Activated T-cell treated with anti-CD3 and anti-CD28 coated beads, Interleukin-2, amount 50 U/mL, for 72 hours (primary cell): ENCODE measurements around the gene SPG7. TPM values are rescaled to one million over a fixed set of nuclear protein-coding genes. Genes with fewer than 3 reads are reported as not detected.

Source experiments
- ATAC-seq, 2 donors: fragments of 150-1000 bp; cut with Tn5 transposase; replicated peaks in 1 of 2; 2 replicates each; pipeline ENCODE4 v1.10.0; 2021; ENCODE audit warnings: moderate library complexity in 2 of 2, mild to moderate bottlenecking in 1 of 2
- DNase-seq, 2 donors: peaks; one replicate each; pipeline ENCODE4 v3.0.0; 2021 to 2022; ENCODE audit warnings: mixed read lengths in 1 of 2
- H3K27ac Mint-ChIP-seq: one replicate; pipeline ENCODE4 v1.8.0; 2022; ENCODE audit warnings: mild to moderate bottlenecking, moderate library complexity, mixed read lengths
- H3K27me3 Mint-ChIP-seq: one replicate; pipeline ENCODE4 v1.8.0; 2022; ENCODE audit warnings: low read depth, mixed read lengths
- H3K36me3 Mint-ChIP-seq, 2 donors: one replicate each; pipeline ENCODE4 v1.8.0; 2022; ENCODE audit warnings: mixed read lengths in 2 of 2, mild to moderate bottlenecking in 1 of 2; ENCODE audit not compliant: insufficient read depth in 2 of 2
- H3K4me1 Mint-ChIP-seq: one replicate; pipeline ENCODE4 v1.8.0; 2022; ENCODE audit warnings: low read depth, mixed read lengths
- H3K4me3 Mint-ChIP-seq, 2 donors: one replicate each; pipeline ENCODE4 v1.8.0; 2022; ENCODE audit warnings: mild to moderate bottlenecking in 2 of 2, mixed read lengths in 2 of 2, moderate library complexity in 2 of 2
- H3K9me3 Mint-ChIP-seq, 2 donors: one replicate each; pipeline ENCODE4 v1.8.0; 2022; ENCODE audit warnings: mixed read lengths in 2 of 2
- total RNA-seq, 2 donors: library from RNA; stranded (reverse); gene quantifications; one replicate each; pipeline ENCODE4 v1.2.3, GENCODE V29; 2022

The SPG7 gene
- total RNA-seq, 2 donors from 2014 or later: 67.4 to 82.1 TPM

DNA sequence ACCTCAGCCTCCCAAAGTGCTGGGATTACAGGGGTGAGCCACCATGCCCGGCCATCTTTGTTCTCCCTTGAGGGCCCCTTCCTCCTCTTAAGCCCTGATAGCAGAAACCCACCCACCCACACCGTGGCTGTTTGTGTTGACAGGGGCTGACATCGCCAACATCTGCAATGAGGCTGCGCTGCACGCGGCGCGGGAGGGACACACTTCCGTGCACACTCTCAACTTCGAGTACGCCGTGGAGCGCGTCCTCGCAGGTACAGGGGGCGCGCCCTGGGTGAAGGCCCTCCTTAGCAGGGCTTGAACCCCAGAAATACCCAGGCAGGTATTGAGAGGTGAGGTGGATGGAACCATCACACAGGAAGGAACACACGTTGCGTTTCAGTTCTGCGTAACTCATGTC lies 39.7 kb downstream of the SPG7 start:
- H3K4me1 Mint-ChIP-seq: peaks cover 18% of the 10 kb centered on the region
- DNase-seq (no peak), ATAC-seq (no peak)
- H3K27me3 Mint-ChIP-seq: no peaks in the 10 kb centered on the region
- no peak overlapping the region for H3K4me3 Mint-ChIP-seq
- H3K9me3 Mint-ChIP-seq: no peaks in the 10 kb centered on the region
- peaks cover 2 to 5% of the 10 kb centered on the region in 2 donors for H3K36me3 Mint-ChIP-seq
- no peak overlapping the region for H3K27ac Mint-ChIP-seq

DNA sequence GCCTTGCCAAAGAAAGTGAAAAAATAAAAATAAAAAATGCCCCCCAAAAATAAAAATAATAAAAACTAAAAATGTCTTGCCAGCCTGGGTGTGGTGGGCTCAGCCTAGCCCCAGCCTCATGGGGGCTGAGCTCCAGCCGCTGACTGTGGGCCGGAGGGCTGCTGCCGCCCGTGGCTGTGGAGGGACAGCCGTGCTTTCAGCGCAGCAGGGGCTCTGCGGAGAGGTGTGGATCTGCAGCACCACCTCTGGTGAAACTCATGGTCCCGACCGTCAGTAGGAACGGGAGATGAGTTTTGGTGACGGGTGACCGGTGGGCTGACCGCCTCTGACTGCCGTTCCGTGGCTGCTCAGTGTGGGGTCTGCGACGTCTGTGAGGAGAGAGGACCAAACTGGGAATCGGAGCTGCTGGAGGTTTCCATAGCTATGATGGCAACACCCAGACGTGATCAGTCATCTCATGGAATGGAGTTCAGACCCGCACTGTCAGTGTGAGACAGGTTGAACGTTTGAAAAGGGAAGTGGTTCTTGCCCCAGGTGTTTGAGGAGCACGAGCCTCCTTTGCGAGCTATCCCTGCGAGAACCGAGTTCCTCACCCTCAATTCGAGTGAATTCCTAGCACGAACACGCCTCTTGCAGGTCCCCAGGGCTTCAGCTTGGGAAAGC lies 40.3 kb downstream of the SPG7 start:
- ATAC-seq (peak in 1 of 2 donors; percentile 4), DNase-seq (no peak)
- Mint-ChIP-seq H3K9me3 (no peaks in the 10 kb centered on the region), H3K27ac (peak overlapping the region; percentile 40), H3K27me3 (no peaks in the 10 kb centered on the region), H3K4me1 (peaks cover 18% of the 10 kb centered on the region), H3K4me3 (peak overlapping the region; percentile 45 to 49), H3K36me3 (peaks cover 2 to 5% of the 10 kb centered on the region in 2 donors)

DNA sequence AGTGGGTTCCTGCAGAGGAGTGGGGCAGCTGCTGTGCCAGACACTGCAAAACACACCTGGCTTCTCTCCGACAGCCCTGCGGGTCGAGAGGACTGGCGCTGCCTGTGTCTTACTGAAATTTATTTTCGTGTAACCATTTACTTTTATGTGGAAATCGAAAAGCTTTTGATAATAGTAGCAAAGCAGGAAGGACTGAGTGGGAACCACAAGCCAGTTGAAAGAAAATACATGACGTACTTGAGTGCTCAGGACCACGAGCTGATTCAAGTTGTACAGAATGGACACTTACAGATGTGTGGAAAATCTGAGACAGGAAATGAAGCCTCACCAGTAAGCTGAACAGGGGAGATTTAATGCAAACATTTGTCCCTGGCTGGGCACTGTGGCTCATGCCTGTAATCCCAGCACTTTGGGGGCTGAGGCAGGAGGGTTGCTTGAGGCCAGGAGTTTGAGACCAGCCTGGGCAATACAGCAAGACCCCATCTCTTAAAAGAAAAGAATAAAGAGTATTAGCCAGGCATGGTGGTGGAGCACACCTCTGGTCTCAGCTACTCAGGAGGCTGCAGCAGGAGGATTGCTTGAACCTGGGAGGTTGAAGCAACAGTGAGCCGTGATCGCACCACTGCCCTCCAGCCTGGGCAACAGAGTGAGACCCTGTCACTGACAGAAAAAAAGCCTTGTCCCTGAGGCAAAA lies 41.0 kb downstream of the SPG7 start:
- no peak for DNase-seq
- H3K4me3 Mint-ChIP-seq: peak overlapping the region; percentile 45 to 49
- ATAC-seq: peak; percentile 82 to 85

DNA sequence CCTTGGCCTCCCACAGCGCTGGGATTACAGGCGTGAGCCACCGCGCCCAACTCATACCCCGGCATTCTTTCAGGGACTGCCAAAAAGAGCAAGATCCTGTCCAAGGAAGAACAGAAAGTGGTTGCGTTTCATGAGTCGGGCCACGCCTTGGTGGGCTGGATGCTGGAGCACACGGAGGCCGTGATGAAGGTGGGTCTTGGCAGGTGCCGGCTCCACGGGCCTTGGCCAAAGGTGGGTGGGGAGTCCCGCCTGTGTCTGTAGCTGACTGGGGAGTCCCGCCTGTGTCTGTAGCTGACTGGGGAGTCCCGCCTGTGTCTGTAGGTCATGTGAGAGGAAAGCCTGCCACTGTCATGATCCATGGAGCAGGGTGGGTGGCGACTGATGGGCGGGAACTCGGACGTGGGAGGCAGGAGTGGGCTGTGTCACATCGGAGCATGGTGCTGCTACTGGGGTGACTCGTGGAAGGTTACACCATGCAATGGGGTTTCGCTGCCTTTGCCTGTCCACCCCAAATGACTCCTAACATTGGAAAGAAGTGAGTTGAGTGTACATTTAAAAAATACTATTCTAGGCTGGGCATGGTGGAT lies 42.3 kb downstream of the SPG7 start:
- Mint-ChIP-seq H3K9me3 (no peaks in the 10 kb centered on the region), H3K27me3 (no peaks in the 10 kb centered on the region), H3K4me3 (no peak overlapping the region), H3K4me1 (peaks cover 18% of the 10 kb centered on the region), H3K36me3 (peaks cover 2 to 5% of the 10 kb centered on the region in 2 donors), H3K27ac (no peak overlapping the region)
- DNase-seq (no peak), ATAC-seq (no peak)

More for the DNA sequence above, 41.0 kb downstream of the SPG7 start:
- Mint-ChIP-seq H3K27me3 (no peaks in the 10 kb centered on the region), H3K9me3 (no peaks in the 10 kb centered on the region), H3K4me1 (peaks cover 18% of the 10 kb centered on the region), H3K36me3 (peaks cover 2 to 5% of the 10 kb centered on the region in 2 donors), H3K27ac (peak overlapping the region; percentile 40)

DNA sequence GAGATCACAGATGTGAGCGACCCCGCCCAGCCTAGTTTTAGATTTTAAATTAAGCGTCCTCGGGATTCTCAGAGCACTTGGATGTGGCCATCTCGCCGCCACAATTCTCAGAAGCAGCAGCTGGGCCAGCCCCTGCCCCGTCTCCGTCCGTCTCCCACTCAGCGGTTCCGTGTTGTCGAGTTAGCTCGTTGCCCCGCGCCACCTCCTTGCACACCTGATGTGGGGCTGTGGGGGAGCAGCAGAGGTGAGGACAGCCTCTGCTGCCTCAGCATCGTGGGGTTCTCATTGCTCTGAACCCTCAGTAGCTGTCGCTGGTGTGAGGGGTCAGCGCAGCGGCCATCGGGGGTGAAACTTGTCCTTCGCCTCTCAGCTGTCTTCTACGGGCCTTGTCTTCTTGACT lies 44.1 kb downstream of the SPG7 start:
- peaks cover 23% of the 10 kb centered on the region for H3K4me1 Mint-ChIP-seq
- H3K27me3 Mint-ChIP-seq: no peaks in the 10 kb centered on the region
- DNase-seq (no peak), ATAC-seq (no peak)
- no peak overlapping the region for H3K27ac Mint-ChIP-seq
- H3K36me3 Mint-ChIP-seq: peaks cover 2 to 4% of the 10 kb centered on the region in 2 donors
- no peak overlapping the region for H3K4me3 Mint-ChIP-seq
- no peaks in the 10 kb centered on the region for H3K9me3 Mint-ChIP-seq

DNA sequence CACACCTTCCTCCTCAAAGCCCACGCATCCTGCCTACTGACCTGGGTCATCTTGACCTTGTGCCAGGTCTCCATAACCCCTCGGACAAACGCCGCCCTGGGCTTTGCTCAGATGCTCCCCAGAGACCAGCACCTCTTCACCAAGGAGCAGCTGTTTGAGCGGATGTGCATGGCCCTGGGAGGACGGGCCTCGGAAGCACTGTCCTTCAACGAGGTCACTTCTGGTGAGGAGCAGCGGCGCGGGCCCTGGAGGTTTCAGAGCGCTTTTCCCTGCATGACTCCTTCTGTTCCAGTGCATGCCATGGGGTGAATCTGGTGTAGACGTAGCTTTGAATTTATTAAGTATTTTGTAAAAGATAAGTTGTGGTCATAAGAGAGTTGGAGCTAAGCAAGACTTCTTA lies 44.7 kb downstream of the SPG7 start:
- no peak overlapping the region for H3K4me3 Mint-ChIP-seq
- H3K27me3 Mint-ChIP-seq: no peaks in the 10 kb centered on the region
- H3K27ac Mint-ChIP-seq: no peak overlapping the region
- H3K4me1 Mint-ChIP-seq: peaks cover 27% of the 10 kb centered on the region
- no peaks in the 10 kb centered on the region for H3K9me3 Mint-ChIP-seq
- DNase-seq (no peak), ATAC-seq (no peak)
- peaks cover 2 to 4% of the 10 kb centered on the region in 2 donors for H3K36me3 Mint-ChIP-seq

DNA sequence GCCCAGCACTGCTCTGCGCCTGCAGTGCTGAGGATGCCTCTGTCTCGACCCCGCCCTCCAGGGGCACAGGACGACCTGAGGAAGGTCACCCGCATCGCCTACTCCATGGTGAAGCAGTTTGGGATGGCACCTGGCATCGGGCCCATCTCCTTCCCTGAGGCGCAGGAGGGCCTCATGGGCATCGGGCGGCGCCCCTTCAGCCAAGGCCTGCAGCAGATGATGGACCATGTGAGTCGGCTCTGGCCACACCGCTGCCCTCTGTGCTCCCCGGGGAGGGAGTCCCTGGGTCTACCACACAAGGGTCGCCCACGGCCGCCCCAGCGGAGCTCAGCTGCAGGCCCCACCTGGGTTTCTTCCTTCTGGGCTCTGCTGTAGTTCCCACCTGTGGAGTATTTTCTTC lies 45.5 kb downstream of the SPG7 start:
- Mint-ChIP-seq H3K27me3 (no peaks in the 10 kb centered on the region), H3K9me3 (no peaks in the 10 kb centered on the region), H3K27ac (no peak overlapping the region), H3K36me3 (peaks cover 2 to 3% of the 10 kb centered on the region in 2 donors), H3K4me3 (no peak overlapping the region), H3K4me1 (peaks cover 19% of the 10 kb centered on the region)
- DNase-seq: no peak
- ATAC-seq: no peak

DNA sequence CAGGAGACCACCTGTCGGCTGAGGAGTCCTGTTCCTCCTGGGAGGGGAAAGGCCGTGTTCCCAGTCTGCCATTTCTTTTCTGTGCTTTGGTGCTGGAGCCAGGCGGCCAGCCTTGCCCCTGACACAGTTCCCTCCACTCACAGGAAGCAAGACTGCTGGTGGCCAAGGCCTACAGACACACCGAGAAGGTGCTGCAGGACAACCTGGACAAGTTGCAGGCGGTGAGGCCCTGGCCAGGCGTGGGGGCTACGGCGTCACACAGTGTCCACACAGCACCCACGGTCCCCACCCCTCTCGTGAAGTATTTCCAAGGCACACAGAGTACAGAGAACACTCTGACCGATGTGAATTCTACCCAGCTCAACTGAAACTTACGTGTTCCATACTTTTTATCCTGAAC lies 46.1 kb downstream of the SPG7 start:
- no peak for DNase-seq
- H3K36me3 Mint-ChIP-seq: peaks cover 0 to 2% of the 10 kb centered on the region in 2 donors

DNA sequence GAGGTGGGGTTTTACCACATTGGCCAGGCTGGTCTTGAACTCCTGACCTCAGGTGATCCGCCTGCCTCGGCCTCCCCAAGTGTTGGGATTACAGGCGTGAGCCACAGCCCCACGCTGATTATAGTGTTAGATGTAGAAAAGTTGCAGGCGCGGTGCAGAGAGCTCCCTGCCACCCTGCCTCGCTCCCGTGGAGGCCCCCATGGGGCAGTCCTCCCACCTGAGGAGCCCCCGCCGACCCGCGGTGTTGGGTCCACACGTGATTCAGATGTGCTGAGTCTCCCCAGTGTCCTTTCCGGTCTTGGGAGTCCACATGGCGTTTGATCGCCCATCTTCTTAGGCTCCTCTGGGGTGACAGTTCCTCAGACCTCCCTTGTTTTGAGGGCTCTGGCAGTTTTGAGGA lies 47.1 kb downstream of the SPG7 start:
- Mint-ChIP-seq H3K27me3 (no peaks in the 10 kb centered on the region), H3K4me3 (no peak overlapping the region), H3K36me3 (peaks cover 2% of the 10 kb centered on the region in 2 donors), H3K27ac (no peak overlapping the region), H3K4me1 (peaks cover 18% of the 10 kb centered on the region), H3K9me3 (no peaks in the 10 kb centered on the region)
- ATAC-seq: no peak
- DNase-seq: no peak

More for the DNA sequence above, 46.1 kb downstream of the SPG7 start:
- no peaks in the 10 kb centered on the region for H3K9me3 Mint-ChIP-seq
- peaks cover 14% of the 10 kb centered on the region for H3K4me1 Mint-ChIP-seq
- no peak overlapping the region for H3K4me3 Mint-ChIP-seq
- no peak for ATAC-seq
- no peak overlapping the region for H3K27ac Mint-ChIP-seq
- H3K27me3 Mint-ChIP-seq: no peaks in the 10 kb centered on the region

DNA sequence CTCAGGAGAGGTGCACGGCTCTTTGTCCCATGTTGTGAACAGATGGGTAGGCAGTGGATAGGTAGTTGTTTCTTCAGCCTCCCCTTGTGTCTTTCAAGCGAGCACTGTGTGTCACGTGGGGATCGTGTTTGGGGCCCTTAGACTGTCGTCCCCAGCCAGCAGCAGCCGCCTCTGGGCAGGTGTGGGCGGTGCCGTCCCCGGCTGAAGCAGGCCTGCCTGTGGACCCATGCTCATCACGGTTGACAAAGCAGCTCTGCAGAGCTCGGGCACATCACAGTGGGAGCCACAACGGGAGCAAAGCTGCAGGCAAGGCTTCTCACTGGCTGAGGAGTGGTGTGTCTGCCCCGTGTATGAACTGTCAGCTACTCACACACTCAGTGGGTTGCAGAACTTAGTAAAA lies 47.6 kb downstream of the SPG7 start:
- Mint-ChIP-seq H3K27ac (peak overlapping the region; percentile 35), H3K36me3 (peaks cover 2% of the 10 kb centered on the region in 2 donors)

DNA sequence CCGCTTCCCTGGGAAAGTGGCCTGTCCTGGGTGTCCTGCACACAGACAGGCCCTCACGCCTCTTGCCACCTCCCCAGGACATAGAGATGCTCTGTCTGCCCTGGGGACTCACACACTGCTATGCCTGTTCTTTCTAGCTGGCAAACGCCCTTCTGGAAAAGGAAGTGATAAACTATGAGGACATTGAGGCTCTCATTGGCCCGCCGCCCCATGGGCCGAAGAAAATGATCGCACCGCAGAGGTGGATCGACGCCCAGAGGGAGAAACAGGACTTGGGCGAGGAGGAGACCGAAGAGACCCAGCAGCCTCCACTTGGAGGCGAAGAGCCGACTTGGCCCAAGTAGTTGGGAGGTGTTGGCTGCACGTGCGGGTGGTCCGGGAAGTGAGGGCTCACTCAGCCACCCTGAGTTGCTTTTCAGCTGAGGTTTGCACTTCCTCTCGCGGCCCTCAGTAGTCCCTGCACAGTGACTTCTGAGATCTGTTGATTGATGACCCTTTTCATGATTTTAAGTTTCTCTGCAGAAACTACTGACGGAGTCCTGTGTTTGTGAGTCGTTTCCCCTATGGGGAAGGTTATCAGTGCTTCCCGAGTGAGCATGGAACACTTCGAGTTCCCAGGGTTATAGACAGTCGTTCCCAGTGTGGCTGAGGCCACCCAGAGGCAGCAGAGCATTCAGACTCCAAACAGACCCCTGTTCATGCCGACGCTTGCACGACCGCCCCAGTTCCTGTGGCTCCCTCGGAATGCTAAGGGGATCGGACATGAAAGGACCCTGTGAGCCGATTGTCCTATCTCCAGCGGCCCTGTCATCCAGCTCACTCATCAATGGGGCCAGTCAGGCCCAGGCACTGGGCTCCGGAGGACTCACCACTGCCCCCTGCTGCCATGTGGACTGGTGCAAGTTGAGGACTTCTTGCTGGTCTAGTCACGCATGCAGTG lies 48.8 kb downstream of the SPG7 start:
- peak; percentile 86 to 89 for DNase-seq
- Mint-ChIP-seq H3K4me3 (no peak overlapping the region), H3K9me3 (no peaks in the 10 kb centered on the region), H3K27me3 (no peaks in the 10 kb centered on the region), H3K36me3 (peaks cover 10% of the 10 kb centered on the region in 2 donors), H3K4me1 (peaks cover 25% of the 10 kb centered on the region), H3K27ac (no peak overlapping the region)
- peak; percentile 41 to 49 for ATAC-seq

More for the DNA sequence above, 47.6 kb downstream of the SPG7 start:
- Mint-ChIP-seq H3K9me3 (no peaks in the 10 kb centered on the region), H3K4me1 (peaks cover 18% of the 10 kb centered on the region), H3K4me3 (no peak overlapping the region), H3K27me3 (no peaks in the 10 kb centered on the region)
- ATAC-seq (no peak), DNase-seq (no peak)

DNA sequence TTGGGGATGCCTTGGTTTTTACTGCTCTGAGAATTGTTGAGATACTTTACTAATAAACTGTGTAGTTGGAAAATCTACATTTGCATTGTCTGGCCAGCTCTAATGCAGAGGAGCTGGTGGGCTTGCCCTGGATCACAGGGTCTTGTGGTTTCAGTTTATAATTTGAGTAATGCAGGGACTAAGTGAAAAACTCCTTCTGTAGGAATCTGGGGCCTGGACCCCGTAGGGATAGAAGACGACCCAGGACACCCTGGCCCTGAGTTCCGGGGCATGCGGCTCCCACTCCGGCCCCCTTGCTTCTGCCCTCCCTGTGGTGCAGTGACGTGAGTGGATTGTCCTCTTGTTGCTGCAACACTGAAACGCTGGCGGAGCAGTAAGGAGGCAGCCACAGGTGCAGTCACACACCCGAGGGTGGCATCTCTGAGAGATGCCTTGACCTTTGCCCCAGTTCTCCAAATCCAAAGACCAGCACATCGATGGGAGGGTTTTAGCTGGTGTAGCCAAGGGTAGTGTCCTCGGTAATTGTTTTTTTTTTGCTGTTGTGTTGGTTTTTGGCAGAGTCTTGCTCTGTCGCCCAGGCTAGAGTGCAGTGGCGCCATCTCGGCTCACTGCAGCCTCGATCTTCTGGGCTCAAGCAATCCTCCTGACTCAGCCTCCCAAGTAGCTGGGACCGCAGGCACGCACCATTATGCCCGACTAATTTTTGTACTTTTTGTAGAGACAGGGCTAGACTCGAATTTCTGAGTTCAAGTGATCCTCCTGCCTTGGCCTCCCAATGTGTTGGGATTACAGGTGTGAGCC lies 49.7 kb downstream of the SPG7 start:
- Mint-ChIP-seq H3K36me3 (peaks cover 12 to 19% of the 10 kb centered on the region in 2 donors), H3K4me1 (peaks cover 34% of the 10 kb centered on the region), H3K27ac (no peak overlapping the region), H3K4me3 (no peak overlapping the region), H3K9me3 (no peaks in the 10 kb centered on the region), H3K27me3 (no peaks in the 10 kb centered on the region)
- ATAC-seq (no peak), DNase-seq (no peak)
